Measurements from ENCODE around the gene ALKBH6.
A peak's percentile ranks its signal among the peaks of the same experiment; 100 is the strongest.

GRCh38 chr19:36054119-36054732 lies 40.2 kb upstream of the ALKBH6 start, which contains the start of gene THAP8:
- TF ChIP-seq, protein P1, sequence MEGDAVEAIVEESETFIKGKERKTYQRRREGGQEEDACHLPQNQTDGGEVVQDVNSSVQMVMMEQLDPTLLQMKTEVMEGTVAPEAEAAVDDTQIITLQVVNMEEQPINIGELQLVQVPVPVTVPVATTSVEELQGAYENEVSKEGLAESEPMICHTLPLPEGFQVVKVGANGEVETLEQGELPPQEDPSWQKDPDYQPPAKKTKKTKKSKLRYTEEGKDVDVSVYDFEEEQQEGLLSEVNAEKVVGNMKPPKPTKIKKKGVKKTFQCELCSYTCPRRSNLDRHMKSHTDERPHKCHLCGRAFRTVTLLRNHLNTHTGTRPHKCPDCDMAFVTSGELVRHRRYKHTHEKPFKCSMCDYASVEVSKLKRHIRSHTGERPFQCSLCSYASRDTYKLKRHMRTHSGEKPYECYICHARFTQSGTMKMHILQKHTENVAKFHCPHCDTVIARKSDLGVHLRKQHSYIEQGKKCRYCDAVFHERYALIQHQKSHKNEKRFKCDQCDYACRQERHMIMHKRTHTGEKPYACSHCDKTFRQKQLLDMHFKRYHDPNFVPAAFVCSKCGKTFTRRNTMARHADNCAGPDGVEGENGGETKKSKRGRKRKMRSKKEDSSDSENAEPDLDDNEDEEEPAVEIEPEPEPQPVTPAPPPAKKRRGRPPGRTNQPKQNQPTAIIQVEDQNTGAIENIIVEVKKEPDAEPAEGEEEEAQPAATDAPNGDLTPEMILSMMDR (IDR thresholded peaks at IDR 0.05 in 2 of 3, conservative IDR thresholded peaks at IDR 0.05 in 1 of 3; ENCODE audit: insufficient read depth in 2 of 3, low read depth in 1 of 3, low read length in 3 of 3): peak; percentile 34 to 61 (median 61); a peak in 5 of 6 replicates
- TF ChIP-seq RBM15 (IDR thresholded peaks at IDR 0.05; ENCODE audit: insufficient read depth, low read length): no peak
- TF ChIP-seq ZFX (CRISPR knock-in tag; IDR thresholded peaks at IDR 0.05): peak; percentile 72
- peak; percentile 79 for TF ChIP-seq POLR2A (conservative IDR thresholded peaks at IDR 0.05)
- TF ChIP-seq RFX7 (CRISPR knock-in tag; IDR thresholded peaks at IDR 0.05): no peak
- peak; percentile 87 to 90 for TF ChIP-seq MAZ (CRISPR knock-in tag; conservative IDR thresholded peaks at IDR 0.05 in 1 of 2, IDR thresholded peaks at IDR 0.05 in 1 of 2)

All from K562 (cell line).